HG03575 (cell line): Measurements from ENCODE around the gene ATG10.

Experiments used
- ATAC-seq: cut with Tn5 transposase; IDR thresholded peaks from one replicate; pipeline ENCODE4 v1.9.1; 2021; ENCODE audit not compliant: unreplicated experiment, insufficient number of reproducible peaks, low FRiP score; ENCODE audit errors: extremely low read depth

Gene ATG10

DNA sequence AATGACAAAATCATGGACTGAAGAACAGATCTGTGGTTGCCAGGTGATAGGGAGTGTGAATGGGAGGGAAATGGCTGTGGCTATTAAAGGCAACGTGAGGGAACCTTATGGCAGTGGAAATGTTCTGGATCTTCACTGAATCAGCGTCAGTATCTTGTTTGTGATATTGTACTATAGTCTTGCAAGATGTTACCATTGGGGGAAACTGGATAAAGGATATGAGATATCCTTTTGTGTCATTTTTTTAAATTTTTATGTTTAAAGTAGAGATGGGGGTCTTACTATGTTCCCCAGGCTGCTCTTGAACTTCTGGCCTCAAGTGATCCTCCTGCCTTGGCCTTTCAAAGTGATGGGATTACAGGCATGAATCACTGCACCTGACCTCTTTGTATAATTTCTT is 210.8 kb downstream of the ATG10 start:
- ATAC-seq, result no peak

DNA sequence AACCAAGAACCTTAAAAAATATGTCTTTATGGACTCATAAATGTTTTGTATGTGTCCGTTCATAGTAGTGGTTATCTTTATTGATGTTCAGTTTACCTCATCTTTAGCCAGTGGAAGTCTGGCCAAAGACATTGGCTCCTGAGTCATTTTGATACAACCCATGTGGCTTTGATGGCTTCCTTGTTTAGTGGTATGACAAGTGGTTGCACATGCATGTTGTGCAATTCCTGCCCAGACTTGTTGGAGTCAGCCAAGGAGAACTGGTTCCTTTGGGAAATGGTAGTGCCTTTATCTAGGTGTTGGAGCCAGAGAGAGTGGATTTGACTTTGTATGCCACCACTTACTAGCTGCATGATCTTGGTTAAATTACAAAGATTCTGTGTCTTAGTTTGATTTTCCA is 212.0 kb downstream of the ATG10 start:
- no peak for ATAC-seq

DNA sequence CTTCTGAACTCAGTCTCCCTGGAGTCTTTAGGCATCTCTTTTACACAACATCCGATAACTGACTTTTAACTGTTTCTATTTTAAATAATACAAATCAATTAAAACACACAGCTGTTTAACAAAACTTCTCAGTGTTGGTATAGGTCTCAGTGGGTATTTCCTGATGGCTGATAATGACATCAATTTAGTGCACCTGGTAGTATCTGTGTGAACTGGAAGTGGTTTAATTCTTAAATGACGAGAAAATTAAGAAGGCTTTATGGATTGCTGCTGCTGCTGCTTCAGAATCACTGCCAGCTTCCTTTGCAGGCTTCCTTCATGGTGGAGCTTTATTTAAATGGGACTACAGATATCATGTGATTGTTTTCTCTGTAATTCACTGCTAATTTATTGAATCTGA is 214.0 kb downstream of the ATG10 start:
- ATAC-seq, result no peak

DNA sequence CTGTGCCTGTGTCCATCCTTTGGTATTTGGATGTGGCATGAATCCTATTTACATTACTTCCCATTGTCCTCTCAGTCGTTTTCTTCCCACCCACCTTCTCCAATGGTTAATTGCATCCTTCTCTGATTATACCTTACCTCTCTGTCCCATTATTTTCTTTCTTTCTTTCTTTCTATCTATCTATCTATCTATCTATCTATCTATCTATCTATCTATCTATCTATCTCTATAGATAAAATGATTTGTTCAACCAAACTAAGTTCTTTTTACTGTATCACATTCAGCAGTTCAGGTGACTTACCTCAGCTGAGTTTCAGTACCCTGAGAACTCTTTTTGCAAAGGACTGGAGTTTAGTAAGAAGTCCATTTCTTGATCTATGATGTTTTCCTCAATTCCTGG is 225.7 kb downstream of the ATG10 start:
- no peak for ATAC-seq

DNA sequence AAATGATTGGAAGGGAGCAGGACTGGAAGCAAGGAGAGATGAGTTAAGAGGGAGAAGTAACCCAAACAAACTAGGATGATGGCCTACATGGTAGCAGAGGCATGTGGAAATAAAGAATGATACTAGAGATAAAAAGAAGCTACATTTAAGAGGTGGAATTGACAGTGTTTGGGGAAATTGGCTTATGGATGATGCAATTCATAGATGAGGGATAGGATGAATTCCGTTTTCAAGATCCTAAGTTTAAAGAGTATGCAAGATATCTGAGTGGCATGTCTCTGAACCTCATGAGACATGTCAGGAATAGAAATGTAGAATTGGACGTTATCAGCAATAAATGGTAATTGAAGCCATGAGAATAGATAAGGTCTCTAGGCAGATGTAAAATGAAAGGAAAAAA is 232.7 kb downstream of the ATG10 start:
- ATAC-seq, result no peak

DNA sequence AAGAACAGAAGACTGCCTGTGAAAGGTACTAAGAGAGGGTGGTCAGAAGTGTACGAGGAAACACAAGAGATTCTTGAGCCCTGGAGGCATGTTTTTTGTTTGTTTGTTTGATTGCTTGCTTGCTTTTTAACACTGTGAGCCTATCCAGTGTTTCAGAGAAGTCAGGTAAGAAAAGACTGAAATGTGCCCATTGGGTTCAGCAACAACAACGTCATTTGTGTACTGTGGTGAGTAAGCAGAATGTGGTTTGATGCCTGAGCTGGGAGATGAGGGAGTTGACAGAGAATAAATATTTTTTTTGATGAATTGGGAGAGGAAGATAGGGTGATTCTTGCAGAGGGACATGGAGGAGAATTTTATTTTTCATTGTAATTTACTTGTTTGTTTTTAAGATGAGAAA is 233.2 kb downstream of the ATG10 start:
- ATAC-seq, result no peak

DNA sequence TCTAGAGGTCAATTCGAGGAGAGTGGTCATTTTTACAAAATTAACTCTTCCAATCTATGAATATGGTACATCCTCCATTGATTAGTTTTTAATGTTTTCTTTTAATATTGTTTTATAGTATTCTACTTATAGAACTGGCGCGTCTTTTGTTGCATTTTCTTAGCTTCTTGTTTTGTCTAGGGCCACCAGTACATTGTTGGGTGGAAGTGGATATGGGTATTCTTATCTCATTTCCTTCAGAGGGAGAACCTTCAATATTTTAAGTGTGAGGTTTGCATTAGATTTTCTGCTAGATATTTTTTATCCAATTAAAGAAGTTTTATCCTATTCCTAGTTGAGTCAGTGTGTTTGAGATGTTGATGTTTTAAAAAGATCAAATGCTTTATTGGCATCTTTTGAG is 236.5 kb downstream of the ATG10 start:
- no peak for ATAC-seq

DNA sequence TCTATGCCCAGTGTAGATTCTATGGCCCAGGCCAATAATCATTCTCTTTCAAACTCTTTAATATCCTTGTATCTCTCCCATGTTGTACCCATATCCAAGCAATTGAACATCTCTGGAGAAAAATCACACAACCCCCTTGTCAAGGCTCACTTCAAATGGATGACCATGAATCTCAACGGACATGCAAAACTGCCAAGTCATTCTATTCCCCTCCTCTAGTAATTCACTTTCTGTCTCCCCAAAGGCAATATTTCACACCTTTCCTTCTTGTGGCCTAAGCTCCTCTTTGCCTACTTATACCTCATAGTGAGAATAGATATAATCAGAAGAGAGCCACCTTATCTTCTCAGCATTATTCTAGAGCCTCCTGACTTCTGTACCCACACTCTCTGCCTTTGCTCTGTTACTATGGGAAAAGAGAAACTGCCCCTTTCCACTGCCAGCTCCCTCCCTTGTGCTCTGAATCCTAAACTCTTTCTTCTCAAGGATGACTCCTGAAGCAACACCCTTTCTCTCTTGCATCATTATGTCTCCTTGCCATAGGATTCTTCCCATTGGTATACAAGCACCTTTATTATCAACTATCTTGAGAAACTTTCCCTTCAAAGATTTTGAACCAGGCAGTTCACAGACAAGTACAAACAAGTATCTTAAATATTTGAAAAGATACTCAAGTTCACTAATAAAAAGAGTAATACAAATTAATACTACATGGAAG is 240.2 kb downstream of the ATG10 start:
- ATAC-seq, result no peak

DNA sequence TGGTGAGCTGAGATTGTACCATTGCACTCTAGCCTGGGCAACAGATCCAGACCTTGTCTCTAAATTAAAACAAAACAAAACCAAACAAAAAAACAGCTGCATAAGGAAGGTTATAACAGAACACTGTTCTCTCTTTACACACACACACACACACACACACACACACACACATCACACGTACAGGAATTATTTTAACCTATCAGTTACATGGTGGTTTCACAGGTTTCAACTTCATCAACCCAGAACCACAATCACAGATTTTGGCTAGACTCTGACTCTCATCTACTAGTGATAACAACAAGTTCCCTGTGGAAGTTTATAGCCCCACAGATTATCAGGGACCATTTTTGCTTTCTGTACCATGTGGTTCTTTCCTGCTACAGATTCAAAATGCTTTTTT is 246.1 kb downstream of the ATG10 start:
- no peak for ATAC-seq

DNA sequence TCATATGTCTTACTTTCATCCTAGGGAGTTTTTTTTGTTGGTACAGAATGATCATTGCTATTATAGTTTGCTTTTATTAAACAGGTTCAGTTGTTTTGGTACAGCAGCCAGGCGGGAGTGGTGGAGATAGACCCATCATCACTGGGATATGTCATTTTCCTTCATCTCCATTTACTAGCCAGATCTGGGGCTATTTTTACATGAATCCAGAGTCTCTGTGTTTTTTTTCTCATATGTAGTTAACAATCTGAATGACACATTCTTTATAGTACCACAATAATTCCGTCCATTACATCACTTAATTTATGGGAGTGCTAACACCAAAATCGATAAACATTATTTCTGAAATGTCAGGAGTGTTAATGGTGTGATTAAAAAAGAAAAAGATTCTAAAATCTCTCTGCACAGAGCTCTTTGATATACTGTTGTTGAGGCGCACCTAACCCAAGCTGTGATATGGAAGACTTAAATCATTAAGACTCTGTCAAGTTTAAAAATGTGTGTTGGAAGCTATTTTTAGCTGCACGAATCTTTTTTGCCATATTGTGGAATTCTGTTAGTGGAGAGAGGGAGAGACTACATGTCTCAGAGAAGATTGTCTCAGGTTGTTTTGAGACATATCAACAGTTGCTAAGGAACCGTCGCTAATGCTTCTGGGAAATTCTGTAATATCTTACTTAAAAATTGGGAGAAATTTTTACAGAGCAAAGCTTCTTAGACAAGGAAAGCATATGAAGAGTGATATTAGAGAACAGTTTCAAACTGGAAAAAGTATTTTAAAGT is 246.7 kb downstream of the ATG10 start:
- ATAC-seq, result no peak

DNA sequence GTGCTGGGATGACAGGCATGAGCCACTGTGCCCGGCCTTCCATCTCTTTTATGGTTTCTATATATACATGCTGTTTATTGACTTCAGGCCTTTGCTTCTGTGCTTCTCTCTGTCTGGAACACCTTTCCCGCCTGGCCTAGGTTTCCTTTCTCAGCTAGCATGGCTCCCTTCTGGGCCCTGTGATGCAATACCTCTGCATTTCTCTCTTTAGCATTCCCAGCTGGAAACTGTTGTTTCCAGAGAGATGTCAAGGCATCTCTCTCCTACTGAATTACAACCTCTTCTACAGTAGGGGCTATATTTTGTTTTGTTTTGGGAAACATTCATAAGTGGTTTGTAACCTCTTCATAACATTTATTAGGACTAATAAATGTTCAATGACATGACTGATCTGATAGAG is 249.2 kb downstream of the ATG10 start:
- ATAC-seq, result no peak

DNA sequence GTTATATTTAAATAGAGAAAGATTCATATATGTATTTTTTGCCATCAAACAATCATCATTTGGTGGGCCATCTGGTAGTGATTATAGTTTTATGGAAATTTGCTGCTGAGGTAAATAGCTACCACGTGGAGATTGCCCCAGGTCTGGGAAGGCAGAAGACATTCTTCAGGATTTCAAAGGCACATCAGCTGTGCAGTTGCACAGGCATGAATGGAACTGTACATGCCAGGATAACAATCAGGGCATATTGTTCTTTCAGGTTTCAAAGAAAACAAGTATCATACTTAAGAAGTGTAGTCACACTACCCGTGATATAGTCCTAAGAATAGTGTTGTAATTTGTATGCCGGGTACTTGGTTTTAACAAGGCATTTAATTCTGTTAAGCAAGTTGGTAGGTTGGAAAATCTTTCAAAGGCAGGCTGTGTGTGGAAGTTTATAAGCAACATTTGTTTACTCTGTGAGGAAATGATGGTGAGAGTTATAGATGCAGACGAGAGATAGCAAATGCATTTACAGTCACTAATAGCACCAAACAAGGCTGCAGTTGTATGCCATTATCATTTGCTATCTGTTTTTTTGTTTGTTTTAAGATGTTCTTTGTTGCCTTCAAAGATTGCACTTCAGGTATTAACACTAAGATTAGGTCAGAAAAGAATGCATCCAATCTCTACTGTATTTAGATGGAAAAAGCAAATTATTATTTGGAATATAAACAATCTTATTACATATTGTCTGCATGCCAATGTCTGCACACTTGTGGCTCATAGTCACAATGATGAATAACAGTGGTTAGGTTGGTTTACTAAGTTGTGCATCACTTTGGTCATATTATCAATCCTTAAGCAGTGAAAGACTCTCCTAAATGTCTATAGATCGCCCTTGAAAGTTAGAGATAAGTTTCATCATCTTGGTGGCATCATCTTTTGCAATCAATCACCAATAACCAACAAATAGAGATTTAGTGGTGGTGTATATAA is 251.1 kb downstream of the ATG10 start:
- no peak for ATAC-seq

DNA sequence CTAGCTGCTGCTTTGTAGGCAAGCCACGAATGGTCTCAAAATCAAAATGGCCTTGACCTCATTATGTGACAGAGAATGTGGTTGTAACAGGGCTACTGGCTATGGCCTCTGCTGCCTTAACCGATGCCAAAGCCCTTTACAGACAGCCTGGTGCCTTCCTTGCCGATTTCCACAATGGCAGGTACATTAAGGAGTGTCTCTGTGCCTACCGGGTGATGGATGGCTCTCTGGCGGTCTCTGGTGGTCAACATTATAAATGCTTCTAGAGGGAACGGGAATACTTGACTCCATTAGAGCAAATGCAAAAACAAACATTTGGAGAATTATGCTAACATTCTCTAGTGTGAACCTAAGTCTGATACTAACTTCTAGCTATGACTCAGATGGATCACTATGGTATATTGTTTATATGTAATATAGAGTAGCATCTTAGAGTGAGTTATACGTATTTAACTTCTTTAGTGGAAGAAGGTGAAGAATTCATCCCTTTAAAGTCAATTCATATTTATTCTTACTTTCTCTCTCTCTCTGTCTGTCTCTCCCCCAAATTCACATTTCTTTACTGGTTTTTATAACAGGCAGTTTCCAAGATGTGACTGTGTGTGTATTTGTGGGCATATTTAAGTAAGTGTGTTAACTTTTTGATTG is 253.8 kb downstream of the ATG10 start:
- ATAC-seq, result no peak

DNA sequence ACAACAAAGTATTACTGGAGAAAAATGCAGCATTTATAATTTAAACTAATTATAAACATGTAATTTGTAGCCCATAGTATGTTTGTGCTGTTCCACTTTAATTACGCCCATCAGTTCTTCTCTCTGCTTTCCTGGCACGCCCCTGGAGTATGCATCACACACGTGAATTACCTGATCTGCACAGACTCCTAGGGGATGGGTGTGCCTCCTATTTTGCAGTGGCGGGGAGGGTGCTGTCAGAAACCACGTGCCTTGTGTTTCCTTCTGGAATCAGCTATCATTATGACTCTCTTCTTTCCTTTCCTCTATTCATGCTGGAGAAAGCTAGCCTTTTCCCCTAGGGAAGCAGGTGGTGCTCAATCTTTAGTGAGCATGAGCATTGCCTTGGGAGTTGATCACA is 263.1 kb downstream of the ATG10 start:
- ATAC-seq, result no peak

DNA sequence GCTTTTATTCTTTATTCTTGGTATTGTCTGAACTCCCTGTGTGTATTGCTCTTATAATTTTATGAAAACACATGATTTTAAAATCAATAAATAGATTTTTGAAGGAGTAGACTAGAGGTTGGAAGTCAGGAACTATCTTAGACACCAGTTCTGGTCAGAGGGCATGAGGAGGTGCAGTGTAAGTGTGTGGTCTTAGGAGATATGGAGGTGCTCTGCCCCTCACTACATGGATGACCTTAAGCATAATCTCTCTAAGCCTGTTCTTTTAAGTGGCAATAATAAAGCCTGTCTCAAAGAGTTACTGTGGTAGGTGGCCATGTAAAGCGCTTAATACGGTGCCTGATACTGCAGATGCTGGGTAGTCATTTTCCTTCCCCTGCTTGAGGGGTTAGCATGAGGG is 272.3 kb downstream of the ATG10 start:
- ATAC-seq, result no peak

DNA sequence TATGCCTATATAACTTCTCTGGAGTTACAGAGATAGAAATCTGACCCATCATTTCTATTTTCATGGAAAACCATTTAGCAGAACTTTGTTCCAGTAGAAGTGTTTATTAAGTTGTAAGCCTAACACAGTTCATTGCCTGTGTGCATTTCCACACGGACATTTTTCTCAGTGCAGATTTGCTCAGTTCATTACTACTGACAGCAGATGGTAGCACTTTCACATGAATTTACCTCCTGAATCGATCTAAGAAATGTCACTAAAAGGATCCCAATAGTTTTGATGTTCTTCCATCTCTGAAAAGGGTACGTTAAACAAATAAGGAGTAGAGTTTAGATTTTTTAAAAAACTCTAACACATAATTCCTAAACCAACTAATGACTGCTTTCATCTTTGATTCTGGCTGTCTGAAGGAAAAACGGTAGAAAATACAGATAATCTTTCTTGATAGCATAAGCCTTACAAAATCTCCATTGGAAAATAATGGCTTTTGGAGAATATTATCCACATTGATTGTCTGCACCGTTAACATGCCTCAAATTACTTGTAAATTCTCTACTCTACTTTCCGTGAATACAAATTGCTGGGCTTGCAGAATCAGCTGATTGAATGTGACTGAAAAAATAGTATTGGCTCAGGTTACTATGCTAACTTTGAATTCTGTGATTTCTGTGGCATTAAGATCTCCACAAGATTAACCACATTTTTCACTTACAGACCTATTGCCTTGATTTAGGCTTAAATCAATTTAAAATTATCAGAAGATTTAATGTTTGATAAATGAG is 273.2 kb downstream of the ATG10 start:
- ATAC-seq, result no peak

DNA sequence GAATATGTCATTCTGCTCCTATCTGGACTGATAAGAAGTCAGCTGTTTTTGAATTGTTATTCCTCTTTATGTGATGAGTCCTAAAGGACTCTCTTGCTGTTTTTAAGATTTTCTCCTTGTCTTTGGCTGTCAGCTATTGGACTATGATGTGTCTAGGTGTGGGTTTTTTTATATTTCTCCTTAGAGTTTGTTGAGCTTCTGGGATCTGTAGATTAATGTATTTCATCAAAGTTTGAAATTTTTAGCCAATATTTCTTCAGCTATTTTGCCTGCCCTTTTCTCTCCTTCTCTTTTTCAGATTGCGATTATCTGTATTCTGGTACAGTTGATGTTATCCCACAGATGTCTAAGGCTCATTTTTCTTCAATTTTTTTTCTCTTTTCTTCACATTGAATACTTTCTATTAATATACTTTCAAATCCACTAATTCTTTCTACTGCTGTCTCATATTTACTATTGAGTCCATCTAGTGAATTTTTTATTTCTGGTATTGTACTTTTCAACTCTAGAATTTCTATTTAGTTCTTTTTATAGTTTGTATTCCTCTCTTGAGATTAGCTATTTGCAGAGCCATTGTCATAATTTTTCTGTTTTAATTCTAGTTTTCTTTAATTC is 275.2 kb downstream of the ATG10 start:
- no peak for ATAC-seq

DNA sequence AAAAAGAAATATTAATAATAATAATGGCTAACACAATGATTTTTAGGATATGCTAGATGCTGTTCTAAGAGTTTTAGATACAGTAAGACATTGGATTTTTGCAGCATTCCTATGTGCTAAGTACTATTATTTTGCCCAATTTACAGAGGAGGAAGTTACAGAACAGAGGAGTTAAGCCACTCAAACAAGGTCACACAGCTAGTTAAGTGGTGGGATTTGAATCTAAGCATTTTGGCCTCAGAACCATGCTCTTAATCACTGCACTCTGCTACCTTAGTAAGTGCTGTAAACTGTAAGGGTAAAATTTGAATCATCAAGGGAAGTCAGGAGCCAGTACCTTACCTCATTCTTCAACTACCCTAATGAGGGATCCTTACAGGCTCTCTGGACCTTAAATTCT is 280.9 kb downstream of the ATG10 start:
- no peak for ATAC-seq
